Right atrium auricular region (tissue), 2 donors: ENCODE results near the gene PTCRA. TPM values are rescaled to one million over a fixed set of nuclear protein-coding genes. Genes with fewer than 3 reads are reported as not detected.

Source experiments
- DNase-seq: peaks from one replicate; pipeline ENCODE4 v3.0.0-alpha.2; 2019; ENCODE audit warnings: low spot score
- H3K27ac ChIP-seq, 2 donors: fragments of 200-600 bp; sonication (generic); 1 replicate in 1 of 2; 2 replicates in 1 of 2; pipeline ENCODE4 v1.5.1; 2016 to 2019
- H3K27me3 ChIP-seq, 2 donors: fragments of 200-600 bp; sonication (generic); one replicate each; pipeline versions ENCODE4 v1.5.1 to v1.6.0; 2017 to 2019
- H3K36me3 ChIP-seq: fragments of 200-600 bp; sonication (generic); one replicate; pipeline ENCODE4 v1.5.1; 2016
- H3K4me1 ChIP-seq, 2 donors: fragments of 200-600 bp; sonication (generic); one replicate each; pipeline versions ENCODE4 v1.5.1 to v1.6.0; 2017 to 2019
- H3K4me3 ChIP-seq, 2 donors: fragments of 200-600 bp; sonication (generic); 1 replicate in 1 of 2; 2 replicates in 1 of 2; pipeline ENCODE4 v1.5.1; 2017 to 2019; ENCODE audit warnings: mild to moderate bottlenecking in 1 of 2, moderate library complexity in 1 of 2
- H3K9me3 ChIP-seq, 2 donors: fragments of 200-600 bp; sonication (generic); one replicate each; pipeline ENCODE4 v1.5.1; 2019
- total RNA-seq, 2 donors: library from RNA; depleted of rRNA; stranded (reverse); fragments of >200 nt; gene quantifications; one replicate each; pipeline ENCODE4 v1.1.0, GENCODE V29; 2016
- TF ChIP-seq, protein P1 (sequence below), 2 donors: fragments of 200-600 bp; sonication (generic); IDR thresholded peaks; one replicate each; pipeline ENCODE4 v1.5.1; 2019; ENCODE audit warnings: antibody characterized with exemption in 2 of 2

PTCRA gene
- total RNA-seq, 2 donors from 2014 or later = 1.6 TPM; not detected in 1

DNA sequence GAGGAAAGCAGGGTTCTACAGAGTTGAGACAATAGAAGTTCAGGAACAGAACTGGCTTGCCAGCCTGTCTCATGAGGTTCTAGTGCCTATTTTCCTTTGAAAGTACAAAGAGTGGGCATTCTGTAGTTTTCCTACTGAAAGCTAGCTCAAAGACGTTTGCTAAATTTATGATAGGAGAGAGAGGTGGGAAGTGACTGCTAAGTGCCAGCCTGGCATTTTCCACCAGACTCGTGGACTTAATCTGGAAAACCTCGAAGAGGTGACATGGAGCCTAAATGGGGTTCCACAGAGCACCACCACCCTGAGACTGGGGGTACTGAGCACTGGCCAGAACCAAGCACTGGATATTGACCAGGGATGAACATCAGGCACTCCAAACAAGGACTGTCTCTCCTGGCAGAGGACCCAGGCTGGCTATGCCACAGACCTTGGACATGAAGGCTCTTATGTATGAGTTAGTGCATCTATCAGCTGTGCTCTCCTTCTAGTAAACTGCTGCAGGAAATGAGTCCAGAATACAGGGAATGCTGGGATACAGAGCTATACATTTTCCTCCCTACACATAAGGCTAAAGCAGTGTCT is 56.0 kb downstream of the PTCRA start:
- TF ChIP-seq, protein P1, sequence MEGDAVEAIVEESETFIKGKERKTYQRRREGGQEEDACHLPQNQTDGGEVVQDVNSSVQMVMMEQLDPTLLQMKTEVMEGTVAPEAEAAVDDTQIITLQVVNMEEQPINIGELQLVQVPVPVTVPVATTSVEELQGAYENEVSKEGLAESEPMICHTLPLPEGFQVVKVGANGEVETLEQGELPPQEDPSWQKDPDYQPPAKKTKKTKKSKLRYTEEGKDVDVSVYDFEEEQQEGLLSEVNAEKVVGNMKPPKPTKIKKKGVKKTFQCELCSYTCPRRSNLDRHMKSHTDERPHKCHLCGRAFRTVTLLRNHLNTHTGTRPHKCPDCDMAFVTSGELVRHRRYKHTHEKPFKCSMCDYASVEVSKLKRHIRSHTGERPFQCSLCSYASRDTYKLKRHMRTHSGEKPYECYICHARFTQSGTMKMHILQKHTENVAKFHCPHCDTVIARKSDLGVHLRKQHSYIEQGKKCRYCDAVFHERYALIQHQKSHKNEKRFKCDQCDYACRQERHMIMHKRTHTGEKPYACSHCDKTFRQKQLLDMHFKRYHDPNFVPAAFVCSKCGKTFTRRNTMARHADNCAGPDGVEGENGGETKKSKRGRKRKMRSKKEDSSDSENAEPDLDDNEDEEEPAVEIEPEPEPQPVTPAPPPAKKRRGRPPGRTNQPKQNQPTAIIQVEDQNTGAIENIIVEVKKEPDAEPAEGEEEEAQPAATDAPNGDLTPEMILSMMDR (IDR thresholded peaks at IDR 0.05) = no peak
- Histone ChIP-seq H3K27ac (no peak overlapping the region), H3K9me3 (no peaks in the 10 kb centered on the region), H3K27me3 (no peaks in the 10 kb centered on the region), H3K4me3 (no peak overlapping the region), H3K36me3 (peaks cover 4% of the 10 kb centered on the region), H3K4me1 (peaks cover 0 to 14% of the 10 kb centered on the region in 2 donors)
- no peak for DNase-seq

DNA sequence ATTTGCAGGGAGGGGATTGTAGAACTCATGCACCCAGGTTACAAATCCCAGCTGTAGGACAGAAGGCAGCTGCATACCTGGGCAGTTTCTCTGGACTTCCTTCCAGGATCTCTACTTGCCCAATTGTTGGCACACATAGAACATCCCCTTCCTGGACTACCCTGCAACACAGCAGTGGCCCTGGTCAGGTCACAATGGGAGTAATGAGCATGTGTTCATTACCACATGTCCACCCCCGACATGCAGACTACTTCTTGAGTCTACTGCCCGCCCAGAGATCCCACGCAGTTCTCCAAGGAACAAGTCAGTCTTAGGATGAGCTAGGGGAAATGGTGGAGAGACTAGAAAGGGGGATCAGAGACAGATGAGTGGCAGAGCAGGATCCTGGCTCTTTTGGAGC is 58.1 kb downstream of the PTCRA start:
- TF ChIP-seq, protein P1 (IDR thresholded peaks at IDR 0.05) = no peak
- no peaks in the 10 kb centered on the region for H3K36me3 ChIP-seq
- peaks cover 0 to 21% of the 10 kb centered on the region in 2 donors for H3K4me1 ChIP-seq
- no peak for DNase-seq
- no peaks in the 10 kb centered on the region for H3K27me3 ChIP-seq
- H3K9me3 ChIP-seq = no peaks in the 10 kb centered on the region
- H3K27ac ChIP-seq = no peak overlapping the region
- H3K4me3 ChIP-seq = no peak overlapping the region

DNA sequence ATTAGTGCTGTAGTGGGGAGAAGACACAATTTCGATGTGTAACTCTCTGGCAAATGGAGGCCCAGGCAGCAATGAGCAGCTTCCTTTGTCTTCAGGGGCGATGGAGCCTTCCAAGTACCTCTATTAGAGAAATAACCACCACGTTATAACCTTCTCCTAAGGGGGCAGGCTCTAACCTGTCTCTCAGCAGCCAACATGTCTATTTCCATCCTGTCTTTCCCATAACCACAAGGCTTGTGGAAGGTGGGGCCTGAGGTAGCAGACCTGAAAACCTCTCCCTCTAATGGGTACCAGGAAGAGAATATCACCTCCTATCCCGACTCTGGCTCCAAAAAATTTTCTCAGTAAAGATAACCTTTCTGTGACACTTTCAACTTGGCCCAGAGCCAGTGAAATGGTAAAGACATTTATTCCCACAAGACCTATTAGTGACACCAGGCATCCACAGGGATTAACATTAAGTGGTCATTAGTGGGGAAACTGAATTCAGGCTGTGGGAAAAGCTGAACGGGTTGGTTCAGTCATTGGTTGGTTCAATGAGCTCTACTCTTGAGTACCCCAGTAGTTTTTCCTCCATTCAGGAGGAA is 59.2 kb downstream of the PTCRA start:
- H3K9me3 ChIP-seq = no peaks in the 10 kb centered on the region
- no peak for DNase-seq
- no peaks in the 10 kb centered on the region for H3K27me3 ChIP-seq
- H3K4me3 ChIP-seq = no peak overlapping the region
- peaks cover 0 to 28% of the 10 kb centered on the region in 2 donors for H3K4me1 ChIP-seq
- TF ChIP-seq, protein P1 (IDR thresholded peaks at IDR 0.05) = no peak
- H3K36me3 ChIP-seq = no peaks in the 10 kb centered on the region
- H3K27ac ChIP-seq = no peak overlapping the region

Other genes with a start within 250 kb of the PTCRA start
- gene PRPH2, start 193.5 kb upstream of the PTCRA start, total RNA-seq = 1 to 10 TPM in 1 of 2 donors, under 1 TPM in 1; 0.90 to 1.1 TPM
- 10 to 100 TPM; 18.8 to 21.4 TPM for gene TBCC, start 169.9 kb upstream of the PTCRA start, total RNA-seq
- gene BICRAL, start 134.0 kb upstream of the PTCRA start, total RNA-seq = 10 to 100 TPM in 1 of 2 donors, 1 to 10 TPM in 1; 9.6 to 14.1 TPM
- gene RPL7L1, start 36.4 kb upstream of the PTCRA start, total RNA-seq = 10 to 100 TPM; 63.3 to 66.7 TPM
- gene CNPY3, start 13.4 kb downstream of the PTCRA start, total RNA-seq = 10 to 100 TPM; 22.0 to 26.5 TPM
- 1 to 10 TPM; 3.3 to 4.1 TPM for gene GNMT, start 44.7 kb downstream of the PTCRA start, total RNA-seq
- gene PEX6, start 63.1 kb downstream of the PTCRA start, total RNA-seq = 10 to 100 TPM; 11.7 to 16.7 TPM
- 10 to 100 TPM; 32.8 to 41.1 TPM for gene PPP2R5D, start 68.5 kb downstream of the PTCRA start, total RNA-seq
- 10 to 100 TPM; 29.6 to 50.3 TPM for gene MEA1, start 97.9 kb downstream of the PTCRA start, total RNA-seq
- 100 to 1,000 TPM; 122 to 153 TPM for gene KLHDC3, start 98.2 kb downstream of the PTCRA start, total RNA-seq
- 10 to 100 TPM; 29.0 to 40.6 TPM for gene RRP36, start 105.6 kb downstream of the PTCRA start, total RNA-seq
- gene CUL7, start 137.8 kb downstream of the PTCRA start, total RNA-seq = 1 to 10 TPM; 6.5 to 9.0 TPM
- 10 to 100 TPM; 37.0 to 41.0 TPM for gene MRPL2, start 143.4 kb downstream of the PTCRA start, total RNA-seq
- gene KLC4, start 143.6 kb downstream of the PTCRA start, total RNA-seq = 10 to 100 TPM; 22.5 to 46.5 TPM
- gene PTK7, start 160.3 kb downstream of the PTCRA start, total RNA-seq = 10 to 100 TPM in 1 of 2 donors, 1 to 10 TPM in 1; 4.5 to 12.7 TPM